ENCODE data around the gene HS1BP3.

HS1BP3 gene

DNA sequence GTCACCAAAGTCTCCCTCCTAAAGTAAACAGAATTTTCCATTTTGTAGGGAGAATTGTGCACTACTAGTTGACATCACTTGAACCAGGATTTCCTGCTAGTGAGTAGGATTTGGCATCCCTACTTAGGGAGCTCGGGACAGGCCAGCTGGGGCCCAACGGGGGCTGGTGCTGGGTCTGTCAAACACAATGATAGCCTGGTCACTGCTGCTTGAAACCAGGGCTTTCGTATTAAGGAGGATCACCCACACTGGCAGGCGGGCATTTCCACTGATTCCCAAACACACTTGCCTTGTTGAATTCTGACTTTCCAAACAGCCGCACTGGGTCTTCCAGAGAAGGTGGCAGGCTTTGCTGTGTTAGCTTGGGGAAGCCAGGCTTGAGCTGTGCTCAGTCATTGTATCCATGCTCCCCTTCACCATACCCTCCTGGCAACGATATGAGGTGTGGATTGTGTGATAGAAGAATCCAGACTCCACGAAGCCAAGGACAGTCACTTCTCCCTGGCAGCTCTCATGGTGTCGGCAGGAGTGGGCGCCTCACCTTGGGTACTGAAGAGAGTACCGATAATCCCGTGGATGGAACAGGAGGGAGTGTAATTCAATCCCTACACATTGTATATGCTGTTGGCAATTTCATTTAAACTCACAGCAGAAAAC, 23.5 kb upstream of the HS1BP3 start:
- DNase-seq = no peak

DNA sequence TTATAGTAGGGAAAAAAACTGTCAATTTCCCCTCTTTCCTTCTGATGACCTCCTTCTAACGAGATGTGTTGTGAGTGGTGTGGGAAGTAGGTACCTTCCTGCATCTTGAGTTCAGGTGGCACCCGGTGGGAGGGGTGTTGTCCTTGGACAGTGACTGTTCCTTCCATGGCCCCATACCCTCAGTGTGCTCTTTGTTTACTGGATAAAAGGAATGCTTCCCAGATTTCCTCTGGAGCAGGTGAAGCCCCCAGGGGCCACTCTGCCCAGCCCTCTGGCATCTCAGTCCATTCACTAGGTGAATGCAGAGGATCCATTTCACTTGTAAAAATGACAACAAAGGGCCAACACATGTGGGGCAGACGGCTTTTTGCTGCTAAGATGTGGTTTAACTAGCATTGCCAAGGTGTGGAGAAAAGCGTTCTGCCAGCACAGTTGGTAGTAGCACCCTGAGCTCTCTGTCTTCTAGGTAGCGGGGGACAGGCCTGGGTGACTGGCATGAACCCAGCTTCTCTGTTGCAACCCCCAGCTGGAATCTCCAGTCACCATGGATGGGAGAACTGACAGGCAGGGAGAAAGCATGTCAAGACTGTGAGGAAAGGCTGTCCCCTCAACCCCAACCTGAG, 22.9 kb upstream of the HS1BP3 start:
- no peak for DNase-seq

DNA sequence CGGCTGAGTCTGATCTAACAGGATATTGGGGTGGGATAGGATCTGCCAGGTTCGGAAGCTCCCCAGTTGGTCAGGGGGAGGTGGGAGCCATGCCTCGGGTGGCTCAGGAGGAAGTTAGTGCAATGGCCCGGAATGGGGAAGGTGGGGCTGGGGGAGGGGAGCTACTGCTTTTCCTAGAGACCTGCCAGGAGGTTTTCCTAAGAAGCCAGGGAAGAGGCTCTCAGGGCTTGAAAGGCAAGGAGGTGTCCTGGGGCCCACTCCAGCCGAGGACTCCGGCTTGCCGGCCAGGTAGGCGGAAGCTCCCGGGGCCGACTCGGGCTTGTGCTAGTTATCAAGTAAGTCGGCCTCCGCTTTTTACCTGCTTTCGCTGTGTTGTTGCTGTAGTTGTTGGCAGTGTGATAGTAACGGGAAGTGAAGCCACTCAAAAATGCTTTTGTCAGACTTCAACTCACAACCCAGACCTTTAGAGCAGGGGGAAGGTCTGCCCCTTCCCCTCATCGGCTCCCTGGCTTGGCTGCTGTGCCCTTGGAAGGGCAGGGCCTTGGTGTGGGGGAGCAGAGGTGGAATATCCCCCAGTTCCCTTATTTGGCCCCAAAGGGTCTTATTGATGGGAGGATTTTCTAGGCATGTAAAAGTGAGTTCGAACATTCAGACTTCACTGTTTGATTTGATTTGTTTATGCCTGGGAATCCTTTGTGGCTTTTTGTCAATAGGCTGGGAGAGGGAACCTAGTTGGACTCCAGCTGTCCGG, 21.5 kb upstream of the HS1BP3 start:
- no peak for DNase-seq

DNA sequence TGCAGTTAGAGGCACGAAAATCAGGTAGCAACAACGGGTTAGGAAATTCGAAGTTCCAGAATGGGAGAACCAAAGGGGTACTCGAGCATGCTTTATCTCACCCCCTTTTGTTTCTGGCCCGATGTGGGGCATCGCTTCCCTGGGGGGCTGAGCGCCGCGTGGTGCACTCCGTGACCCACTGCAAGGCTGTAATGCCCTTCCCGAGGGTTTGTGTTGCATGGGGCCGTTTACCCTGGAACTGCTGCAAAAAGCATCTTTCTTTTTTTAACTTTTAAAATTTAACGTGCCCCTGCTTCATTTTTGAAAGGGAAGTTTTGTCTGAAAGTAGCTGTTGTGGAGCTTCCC, 20.8 kb upstream of the HS1BP3 start:
- DNase-seq = no peak

DNA sequence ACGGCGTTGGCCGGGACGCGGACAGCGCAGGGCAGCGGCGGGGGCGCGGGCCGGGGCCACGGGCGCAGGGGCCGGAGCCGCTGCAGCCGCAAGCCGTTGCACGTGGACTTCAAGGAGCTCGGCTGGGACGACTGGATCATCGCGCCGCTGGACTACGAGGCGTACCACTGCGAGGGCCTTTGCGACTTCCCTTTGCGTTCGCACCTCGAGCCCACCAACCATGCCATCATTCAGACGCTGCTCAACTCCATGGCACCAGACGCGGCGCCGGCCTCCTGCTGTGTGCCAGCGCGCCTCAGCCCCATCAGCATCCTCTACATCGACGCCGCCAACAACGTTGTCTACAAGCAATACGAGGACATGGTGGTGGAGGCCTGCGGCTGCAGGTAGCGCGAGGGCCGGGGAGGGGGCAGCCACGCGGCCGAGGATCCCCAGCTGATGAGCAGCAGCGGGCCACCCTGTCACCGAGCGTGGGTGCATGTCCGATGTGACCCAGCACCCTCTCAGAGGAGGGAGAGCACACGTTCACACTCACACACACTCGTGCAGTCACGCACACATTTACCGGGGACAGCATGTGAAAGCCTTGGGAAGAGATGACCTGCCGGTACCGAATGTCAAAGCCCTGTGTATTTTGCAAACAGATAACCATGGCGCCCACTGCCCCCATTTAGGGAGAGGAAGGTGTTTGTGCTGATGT, 20.3 kb upstream of the HS1BP3 start:
- DNase-seq = no peak

DNA sequence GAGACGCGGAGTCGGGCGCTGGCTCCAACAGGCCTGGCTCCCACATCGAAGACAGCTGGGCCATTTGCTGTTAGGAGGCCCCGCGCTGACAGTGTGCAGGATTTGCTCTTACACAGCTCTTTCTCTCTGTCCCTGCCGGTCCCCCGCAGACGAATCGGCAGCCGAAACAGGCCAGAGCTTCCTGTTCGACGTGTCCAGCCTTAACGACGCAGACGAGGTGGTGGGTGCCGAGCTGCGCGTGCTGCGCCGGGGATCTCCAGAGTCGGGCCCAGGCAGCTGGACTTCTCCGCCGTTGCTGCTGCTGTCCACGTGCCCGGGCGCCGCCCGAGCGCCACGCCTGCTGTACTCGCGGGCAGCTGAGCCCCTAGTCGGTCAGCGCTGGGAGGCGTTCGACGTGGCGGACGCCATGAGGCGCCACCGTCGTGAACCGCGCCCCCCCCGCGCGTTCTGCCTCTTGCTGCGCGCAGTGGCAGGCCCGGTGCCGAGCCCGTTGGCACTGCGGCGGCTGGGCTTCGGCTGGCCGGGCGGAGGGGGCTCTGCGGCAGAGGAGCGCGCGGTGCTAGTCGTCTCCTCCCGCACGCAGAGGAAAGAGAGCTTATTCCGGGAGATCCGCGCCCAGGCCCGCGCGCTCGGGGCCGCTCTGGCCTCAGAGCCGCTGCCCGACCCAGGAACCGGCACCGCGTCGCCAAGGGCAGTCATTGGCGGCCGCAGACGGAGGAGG, 19.6 kb upstream of the HS1BP3 start:
- no peak for DNase-seq

DNA sequence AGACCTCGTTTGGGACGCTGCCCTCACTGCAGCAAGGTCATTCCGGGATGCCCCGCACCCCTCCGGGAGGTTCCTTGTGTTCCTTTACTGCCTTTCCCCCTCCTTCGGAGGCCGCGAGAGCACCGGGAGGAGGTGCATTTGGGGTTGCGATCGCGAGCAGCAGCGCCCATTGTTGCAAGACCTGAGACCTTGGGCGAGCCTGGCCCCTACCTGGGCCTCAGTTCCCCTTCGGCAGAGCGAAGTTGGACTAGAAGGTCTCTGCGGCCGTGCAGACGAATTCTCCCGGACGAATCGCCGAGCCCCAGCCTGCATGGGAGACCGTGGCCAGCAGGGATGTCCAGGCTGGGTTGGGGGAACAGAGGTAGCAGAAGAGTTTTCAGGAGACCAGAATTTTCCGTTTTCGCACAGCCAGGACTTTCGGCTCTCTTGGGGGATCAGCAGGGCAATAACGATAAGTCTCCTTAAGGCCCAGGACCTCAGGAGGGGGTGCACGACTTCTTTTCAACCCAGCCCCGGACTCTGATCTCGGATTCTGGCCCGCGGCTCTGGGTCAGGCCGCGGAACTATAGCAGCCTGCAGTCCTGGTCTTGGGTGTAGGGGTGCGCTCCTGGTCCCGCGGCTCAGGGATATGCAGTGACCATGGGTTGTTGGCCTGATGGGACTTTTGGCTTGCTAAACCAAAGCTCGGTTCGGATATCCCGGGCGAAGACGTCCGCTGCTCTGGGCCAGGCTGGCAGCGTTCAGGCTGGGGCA, 18.8 kb upstream of the HS1BP3 start:
- no peak for DNase-seq

DNA sequence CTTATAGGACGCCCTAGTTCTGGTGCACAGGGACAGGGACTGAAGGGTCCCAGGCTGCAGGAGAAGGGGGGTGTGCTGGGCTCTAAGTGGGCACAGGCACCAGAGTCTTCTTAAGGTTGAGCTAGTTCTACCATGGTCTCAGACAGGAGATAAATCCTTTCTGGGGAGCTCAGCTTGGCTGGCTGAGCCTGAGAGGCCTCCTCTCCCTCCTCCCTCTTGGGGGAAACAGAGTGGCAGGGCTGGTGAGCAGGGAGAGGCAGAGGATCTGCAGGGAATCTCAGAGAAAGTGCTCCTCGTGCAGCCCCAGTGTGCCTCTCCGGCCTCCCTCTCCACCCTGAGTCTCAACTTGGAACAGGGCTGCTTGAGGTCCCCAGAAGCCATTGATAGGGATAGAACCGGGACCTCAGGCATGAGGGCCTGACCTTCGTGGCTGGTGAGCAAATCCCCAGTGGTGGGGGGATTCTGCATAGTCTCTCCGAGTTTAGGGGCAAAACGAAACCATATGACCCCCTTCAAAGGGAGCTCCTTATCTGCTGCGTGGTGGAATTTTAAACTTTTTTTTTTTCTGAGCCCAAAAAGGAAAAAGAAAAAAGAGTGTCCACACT, 18.1 kb upstream of the HS1BP3 start:
- no peak for DNase-seq

DNA sequence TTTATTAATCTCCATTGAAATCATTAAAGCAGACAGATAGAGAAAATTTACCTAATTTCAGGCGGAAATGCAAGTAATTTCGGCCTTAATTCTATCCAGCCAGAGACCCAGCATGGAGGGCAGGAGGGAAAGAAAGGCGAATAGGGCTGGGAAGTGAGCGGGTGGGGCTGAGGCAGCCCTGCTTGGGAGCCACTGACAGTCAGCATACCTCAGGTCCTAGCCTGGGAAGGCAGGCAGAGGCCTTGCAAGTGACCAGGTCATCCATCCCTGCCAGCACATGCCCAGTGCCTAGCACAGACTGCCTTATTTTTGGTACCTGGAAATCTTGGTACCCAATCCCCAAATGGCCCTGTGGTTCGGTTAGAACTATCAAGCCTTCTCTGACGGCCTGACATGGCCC, 17.6 kb upstream of the HS1BP3 start:
- no peak for DNase-seq

DNA sequence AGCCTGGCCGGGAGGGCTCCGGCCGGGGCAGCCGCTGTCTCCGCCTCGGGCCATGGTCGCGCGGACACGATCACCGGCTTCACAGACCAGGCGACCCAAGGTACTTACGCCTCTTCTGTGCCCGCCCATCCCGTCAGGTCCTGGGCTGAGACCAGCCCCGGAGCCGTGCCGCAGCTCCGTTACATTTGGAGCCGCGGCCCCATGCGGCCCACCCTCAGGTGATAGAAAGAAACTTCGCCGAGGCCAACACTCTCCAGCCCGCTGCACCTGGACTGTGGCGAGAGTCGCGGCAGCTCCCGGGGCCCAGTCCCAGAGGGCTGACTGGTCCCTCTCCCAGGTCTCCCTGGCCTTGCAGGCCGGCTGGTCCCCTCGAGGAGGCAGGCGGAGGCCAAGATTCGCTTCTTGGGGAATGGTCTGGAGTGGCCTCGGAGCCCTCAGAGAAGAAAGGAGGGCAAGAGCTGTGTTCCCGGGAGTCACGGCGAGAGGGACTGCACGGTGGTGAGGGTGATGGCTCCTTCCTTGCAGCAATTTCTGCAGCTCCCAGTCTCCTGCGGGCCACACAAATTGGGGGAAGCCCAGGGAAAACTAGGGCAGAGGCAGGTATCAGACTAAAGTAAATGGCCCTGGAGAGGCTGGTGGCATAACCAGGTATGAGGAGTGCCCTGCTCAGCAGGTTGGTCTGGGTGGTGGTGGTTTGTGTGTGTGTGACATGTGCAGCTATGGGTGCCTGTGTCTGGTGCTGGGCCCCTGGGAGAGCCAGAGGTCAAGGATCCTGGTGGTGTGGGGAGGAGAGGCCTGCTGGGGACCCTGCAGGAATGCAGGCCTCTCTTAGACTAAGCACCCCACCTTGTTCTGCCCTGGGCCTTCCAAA, 16.9 kb upstream of the HS1BP3 start:
- DNase-seq = no peak

DNA sequence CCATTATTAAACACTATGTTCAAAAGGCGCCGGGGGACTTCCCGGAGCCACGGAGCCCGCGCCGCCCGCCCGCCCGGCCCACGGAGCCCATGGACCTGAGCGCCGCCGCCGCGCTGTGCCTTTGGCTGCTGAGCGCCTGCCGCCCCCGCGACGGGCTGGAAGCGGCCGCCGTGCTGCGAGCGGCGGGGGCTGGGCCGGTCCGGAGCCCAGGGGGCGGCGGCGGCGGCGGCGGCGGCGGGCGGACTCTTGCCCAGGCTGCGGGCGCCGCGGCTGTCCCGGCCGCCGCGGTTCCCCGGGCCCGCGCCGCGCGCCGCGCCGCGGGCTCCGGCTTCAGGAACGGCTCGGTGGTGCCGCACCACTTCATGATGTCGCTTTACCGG, 16.2 kb upstream of the HS1BP3 start:
- DNase-seq = no peak

DNA sequence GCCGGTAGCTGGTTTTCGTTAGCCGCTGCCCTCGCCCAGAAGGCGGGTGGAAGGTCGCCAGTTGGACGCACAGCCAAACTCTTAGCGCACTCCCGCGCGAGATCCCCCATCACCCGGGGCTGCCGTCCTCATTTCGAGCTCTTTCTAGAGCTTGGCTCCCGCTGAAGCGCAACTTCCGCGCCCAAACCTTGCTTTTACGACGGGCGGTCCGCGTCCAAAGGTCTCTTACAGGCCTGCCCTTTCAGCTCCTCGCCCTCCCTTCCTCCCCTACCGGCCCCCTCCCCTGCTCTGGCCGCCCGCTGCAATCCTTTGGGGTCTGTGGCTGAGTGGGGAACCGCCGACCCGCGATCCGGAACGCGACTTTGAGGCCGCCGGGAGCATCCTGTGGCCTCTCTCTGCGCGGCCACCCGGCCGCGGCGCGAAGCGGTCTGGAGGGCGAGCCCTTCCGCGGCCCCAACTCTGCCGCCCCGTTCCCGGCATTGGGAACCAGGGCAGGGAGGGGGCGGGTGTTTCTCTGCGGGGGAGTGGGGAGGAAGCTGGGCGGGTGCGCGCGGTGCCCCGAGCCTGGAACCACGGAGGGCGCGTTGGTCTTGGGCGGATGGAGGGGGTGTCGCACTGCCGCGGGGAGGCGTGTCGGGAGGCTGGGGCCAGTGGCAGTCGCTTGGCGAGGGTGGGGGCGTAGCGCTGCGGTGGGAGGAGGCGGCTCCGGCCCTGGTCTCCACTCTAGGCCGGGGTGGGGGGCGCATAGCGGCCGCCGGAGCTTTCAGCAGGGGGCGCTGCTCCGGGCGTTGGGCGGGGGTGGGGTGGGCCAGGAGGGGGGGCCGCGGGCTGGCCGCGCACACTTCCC, 15.6 kb upstream of the HS1BP3 start, which contains the start of gene GDF7:
TSS of gene GDF7 (plus strand) at position 841 of the 847 bp plus-strand sequence. CDS start 96 bp downstream, outside the sequence.
- no peak for DNase-seq

DNA sequence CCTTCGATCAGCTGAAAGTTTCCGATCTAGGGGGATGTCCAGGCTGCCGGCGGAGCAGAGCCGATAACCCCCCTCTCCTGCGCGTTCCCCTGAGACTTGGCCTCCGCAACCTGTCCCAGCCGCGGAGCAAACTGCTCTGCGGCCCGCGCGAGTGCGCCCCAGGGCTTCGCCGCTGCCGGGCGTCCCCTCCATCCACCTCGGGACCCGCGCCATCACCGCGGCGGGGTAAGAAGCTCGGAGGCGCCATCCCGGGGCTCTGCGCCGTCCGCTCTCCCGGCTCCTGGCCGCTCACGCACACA, 15.1 kb upstream of the HS1BP3 start:
- DNase-seq = no peak

DNA sequence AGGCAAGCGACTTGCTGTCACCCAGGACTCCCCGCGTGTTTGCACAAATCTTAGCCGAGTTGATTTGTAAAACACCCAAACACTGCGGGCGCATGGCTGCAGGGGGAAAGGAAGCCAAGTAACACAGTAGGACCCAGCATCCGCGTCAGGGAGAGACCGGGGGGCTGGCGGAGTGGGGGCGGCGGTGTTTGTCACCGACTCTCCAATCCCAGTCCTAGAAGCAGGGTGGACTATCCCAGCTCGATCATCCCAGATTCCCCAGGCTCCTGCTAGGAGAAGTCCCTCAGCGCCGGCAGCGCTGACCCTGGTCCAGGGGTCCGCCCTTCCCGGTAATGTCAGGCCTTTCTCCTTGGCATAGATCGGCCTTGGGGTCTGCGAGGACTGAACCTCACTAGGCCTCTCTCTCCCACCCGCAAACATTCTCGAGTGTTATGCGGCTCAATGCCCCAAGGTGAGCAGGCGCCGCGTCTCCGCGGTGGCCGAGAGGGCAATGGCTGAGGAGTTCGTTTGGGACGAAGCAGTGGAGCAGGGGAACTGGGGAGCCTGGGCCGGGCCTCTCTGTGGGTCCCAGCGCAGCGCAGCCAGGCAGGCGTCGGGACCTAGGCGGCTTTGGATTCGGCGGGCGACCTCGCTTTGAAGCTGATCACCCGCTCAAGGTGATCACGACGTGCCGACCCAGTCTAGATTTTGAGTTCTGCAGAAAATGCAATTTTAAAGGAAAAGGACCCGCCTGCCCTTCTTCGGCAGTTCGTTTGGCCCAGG, 14.5 kb upstream of the HS1BP3 start:
- no peak for DNase-seq

DNA sequence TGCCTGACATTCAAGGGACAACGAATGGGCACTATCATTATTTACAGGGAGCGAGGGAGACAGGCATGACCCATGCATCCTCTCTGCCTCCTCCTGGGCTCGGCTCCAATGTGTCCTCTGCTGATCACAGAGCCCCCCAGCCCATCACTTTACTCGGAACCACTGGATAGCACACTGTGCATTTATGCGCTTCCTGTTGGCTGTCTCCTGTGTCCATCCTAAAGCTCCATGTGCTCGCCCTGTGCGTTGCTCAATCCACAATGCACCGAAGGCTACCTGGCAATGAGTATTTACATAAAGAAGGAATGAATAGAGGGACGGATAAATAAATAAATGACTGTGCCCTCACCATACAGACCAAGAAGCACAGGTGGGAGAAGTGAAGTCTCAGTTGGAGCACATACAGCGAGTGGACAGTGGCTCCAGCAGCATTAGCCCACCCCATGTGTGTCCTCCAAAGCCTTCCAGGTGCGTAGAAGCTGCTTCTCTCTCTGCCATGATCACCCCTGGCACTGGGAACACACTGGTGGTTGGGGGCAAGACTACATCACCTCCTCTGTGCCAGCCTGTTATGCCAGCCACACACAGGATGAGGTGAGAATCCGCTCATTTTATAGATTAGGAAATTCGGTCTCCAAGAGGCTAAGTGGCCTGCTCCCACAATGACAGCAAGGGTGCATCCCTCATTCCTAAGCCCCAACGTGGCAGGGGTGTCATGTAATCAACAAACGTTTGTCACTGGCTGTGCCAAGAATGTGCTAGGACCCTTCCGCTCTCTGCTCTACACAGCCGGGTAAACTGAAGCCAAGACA, 13.7 kb upstream of the HS1BP3 start:
- DNase-seq = no peak

DNA sequence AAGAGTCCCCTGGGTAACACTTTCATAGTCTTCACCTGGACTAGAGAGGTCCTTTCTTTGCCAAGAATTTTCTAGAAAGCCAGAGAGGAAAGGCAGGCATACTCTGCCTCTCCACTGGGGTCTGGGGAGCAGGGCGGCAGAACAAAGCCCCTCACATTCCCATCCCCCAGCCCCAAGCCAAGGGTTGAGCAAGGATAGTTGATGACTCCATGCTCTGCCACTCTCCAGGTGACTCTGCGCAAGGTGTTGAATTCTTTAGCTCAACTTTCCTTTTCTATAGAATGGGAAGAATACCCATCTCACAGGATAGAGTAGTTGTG, 13.1 kb upstream of the HS1BP3 start:
- no peak for DNase-seq

DNA sequence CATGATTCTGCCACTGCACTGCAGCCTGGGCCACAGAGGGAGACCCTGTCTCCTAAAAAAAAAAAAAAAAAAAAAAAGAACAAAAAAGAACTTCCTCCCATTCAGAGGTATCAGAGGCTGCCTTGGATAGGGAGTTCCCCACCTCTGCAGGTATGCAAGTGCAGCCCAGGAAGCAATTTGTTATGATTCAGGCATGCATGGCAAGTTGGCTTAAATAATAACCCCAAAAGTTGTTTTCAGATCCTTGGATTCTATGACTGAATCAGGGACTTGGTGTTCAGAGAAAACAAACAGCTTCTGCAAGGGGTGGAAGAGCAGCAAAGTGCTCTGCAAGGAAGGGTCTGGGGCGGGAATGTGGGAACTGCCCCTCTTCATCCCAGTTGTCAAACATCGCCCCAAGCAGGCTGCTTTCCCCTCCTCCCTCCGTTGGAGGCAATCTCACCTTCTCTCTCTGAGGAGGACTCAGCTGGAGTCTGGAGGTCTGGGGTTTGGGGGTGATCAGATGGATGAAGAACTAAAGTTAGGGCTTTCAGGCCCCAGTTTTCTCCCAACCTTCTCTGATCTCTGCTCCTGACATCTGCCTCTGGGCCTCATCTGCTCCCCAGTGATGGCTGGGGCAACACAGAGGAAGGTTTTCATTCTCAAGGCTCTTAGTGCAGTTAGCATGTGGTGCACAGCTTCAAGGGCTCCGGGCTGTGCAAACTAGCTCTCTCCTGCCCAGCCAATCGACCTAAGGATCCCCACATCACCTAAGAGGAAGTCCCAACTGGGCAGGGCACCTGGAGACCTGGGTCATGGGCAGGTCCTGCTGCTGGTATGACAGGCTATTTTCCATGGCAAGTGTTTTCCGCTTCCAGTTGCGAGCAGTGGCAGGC, 12.5 kb upstream of the HS1BP3 start:
- no peak for DNase-seq

Data from NK-92 treated with Interleukin-12 subunit alpha and Interleukin-12 subunit beta, amount 100 ng/mL, for 24 hours (cell line).